ENCODE data around the gene SMARCD3. TPM values are rescaled to one million over a fixed set of nuclear protein-coding genes. Genes with fewer than 3 reads are reported as not detected.

Gene SMARCD3
- total and polyA plus RNA-seq, 2 of the 4 experiments (the other 2 are of a cell fraction) = 37.5 to 48.5 TPM

DNA sequence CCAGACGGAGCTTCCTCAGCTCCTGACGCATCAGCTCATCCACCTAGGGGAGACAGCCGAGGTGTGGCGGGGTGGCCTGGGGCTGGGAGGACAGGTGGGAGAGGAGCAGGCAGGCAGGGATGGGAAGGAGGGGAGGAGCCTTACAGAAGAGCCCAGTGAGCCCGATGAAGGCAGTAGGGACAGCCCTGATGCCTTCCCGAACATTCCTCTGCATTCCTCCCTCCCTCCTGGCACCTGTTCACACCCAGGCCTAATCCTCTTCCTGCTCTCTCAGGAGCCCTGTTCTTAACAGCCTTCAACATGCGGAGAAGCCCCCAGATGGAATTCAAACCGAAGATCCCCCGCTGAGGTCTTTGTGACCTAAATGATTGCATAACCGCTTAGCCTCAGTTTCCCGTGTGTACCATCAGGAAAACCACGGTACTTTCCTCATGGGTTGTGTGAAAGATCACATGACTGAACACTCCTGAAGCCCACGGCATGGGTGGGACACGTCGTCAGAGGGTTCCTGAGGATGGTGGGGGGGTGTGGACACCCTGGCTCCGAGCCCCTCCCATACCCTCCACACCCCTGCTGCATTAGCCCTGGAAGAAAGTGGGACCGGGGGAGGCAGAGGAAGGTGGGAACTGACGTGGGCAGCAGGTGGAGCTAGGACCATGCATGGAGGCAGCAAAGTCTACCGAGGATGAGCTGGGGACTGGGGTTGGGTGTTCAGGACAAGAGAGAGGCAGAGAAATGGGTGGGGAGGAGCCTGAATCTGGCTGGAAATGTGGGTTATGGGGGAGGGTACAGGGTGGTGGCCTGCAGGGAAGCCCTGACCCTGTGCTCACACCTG, 52.7 kb downstream of the SMARCD3 start:
- H3K56ac ChIP-seq (ENCODE audit: extremely low read depth, insufficient read depth, low read length) = no peak overlapping the region
- no peak overlapping the region for H3K9ac ChIP-seq (ENCODE audit: low read depth, low read length)
- dilution Hi-C loops (cut with HindIII; ENCODE audit: low sequenced_read_pairs, unreplicated experiment) (no loop called here), in situ Hi-C loops (cut with MboI; ENCODE audit: low sequenced_read_pairs) (no loop called here), intact Hi-C loops (cut with micrococcal nuclease) (no loop called here)
- no peak overlapping the region for H3K4ac ChIP-seq (ENCODE audit: low read depth, low read length)
- no peak overlapping the region for H3K4me2 ChIP-seq (ENCODE audit: low read depth, low read length)
- no peak overlapping the region for H2AK9ac ChIP-seq (replicated peaks; ENCODE audit: low read depth, low read length, poor library complexity)
- no peak for TF ChIP-seq RFX5 (IDR thresholded peaks at IDR 0.05; ENCODE audit: low read depth, low read length)
- TF ChIP-seq, protein P1, sequence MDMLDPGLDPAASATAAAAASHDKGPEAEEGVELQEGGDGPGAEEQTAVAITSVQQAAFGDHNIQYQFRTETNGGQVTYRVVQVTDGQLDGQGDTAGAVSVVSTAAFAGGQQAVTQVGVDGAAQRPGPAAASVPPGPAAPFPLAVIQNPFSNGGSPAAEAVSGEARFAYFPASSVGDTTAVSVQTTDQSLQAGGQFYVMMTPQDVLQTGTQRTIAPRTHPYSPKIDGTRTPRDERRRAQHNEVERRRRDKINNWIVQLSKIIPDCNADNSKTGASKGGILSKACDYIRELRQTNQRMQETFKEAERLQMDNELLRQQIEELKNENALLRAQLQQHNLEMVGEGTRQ (IDR thresholded peaks at IDR 0.05; ENCODE audit: low read depth, low read length) = no peak
- TF ChIP-seq FOS (IDR thresholded peaks at IDR 0.05; ENCODE audit: low read depth, low read length) = no peak
- no peak for TF ChIP-seq CHD1 (IDR thresholded peaks at IDR 0.05; ENCODE audit: low read depth, low read length)
- H3K18ac ChIP-seq (ENCODE audit: low read depth, low read length) = no peak overlapping the region
- H2BK15ac ChIP-seq (ENCODE audit: low read depth, low read length) = no peak overlapping the region
- no peaks in the 10 kb centered on the region for H3K9me3 ChIP-seq (ENCODE audit: control insufficient read depth, insufficient read depth, low read length)
- peak overlapping the region; percentile 58 for H2AFZ ChIP-seq (replicated peaks; ENCODE audit: low read length, poor library complexity)
- H3K4me3 ChIP-seq (ENCODE audit: insufficient read depth, low read depth, low read length) = no peak overlapping the region
- no TSS peak for BruUV-seq (replicated peaks)
- H3K79me1 ChIP-seq (ENCODE audit: low read depth in 1 of 2, low read length in 2 of 2) = no peaks in the 10 kb centered on the region
- no peak overlapping the region for H3K14ac ChIP-seq (replicated peaks; ENCODE audit: low read depth, low read length)
- no peak overlapping the region for H4K5ac ChIP-seq (ENCODE audit: low read depth, low read length)
- H3K27ac ChIP-seq (ENCODE audit: insufficient read depth, low read length) = no peak overlapping the region
- no peak overlapping the region for H2BK5ac ChIP-seq (ENCODE audit: low read depth, low read length, poor library complexity, severe bottlenecking)
- H2BK20ac ChIP-seq (ENCODE audit: low read depth, low read length) = no peak overlapping the region
- no peak overlapping the region for H4K91ac ChIP-seq (ENCODE audit: insufficient read depth, low read depth, low read length)
- POLR2A ChIA-PET (ENCODE audit: unreplicated experiment) = no interaction called here
- no peak overlapping the region for H2AK5ac ChIP-seq (ENCODE audit: low read depth, low read length)
- no peak for DNase-seq
- ATAC-seq (ENCODE audit: low read depth) = no peak
- H3K4me1 ChIP-seq (ENCODE audit: control insufficient read depth, insufficient read depth, low read length) = no peaks in the 10 kb centered on the region
- WGBS, 2 experiments (ENCODE audit: extremely low coverage in 2 of 2, insufficient read length in 1 of 2) = 66% methylated on average over 3 of the region's 19 CpGs; no CpG with 5 or more reads in 1 of the 2 experiments
- H3K23ac ChIP-seq (ENCODE audit: low read depth, low read length) = no peak overlapping the region
- H4K8ac ChIP-seq (ENCODE audit: low read depth in 2 of 2, low read length in 2 of 2) = no peak overlapping the region
- CTCF ChIA-PET = no interaction called here
- H2BK120ac ChIP-seq (ENCODE audit: low read depth, low read length) = no peak overlapping the region
- no peaks in the 10 kb centered on the region for H3K36me3 ChIP-seq (ENCODE audit: control insufficient read depth, insufficient read depth, low read length)
- H3K9me1 ChIP-seq (ENCODE audit: insufficient read depth, low read length) = no peaks in the 10 kb centered on the region
- peaks cover 92% of the 10 kb centered on the region for H3K27me3 ChIP-seq (ENCODE audit: control insufficient read depth, insufficient read depth, low read length)
- no peaks in the 10 kb centered on the region for H4K20me1 ChIP-seq (ENCODE audit: insufficient read depth, low read length)
